K562 (cell line): Measurements from ENCODE around the gene NRDE2. TPM values are rescaled to one million over a fixed set of nuclear protein-coding genes. Genes with fewer than 3 reads are reported as not detected.

ENCODE experiments used
- ATAC-seq: fragments of 200-7000 bp; cut with Tn5 transposase; 3 replicates; pipeline ENCODE4 v1.9.1; 2020; ENCODE audit warnings: moderate library complexity
- BruUV-seq: library from RNA; stranded (reverse); fragments of 400-500 nt; replicated peaks from 2 replicates; lab custom pipeline; 2021; lab: Mats Ljungman, UMichigan
- CTCF ChIA-PET: fragments of 300-600 bp; formaldehyde crosslinking; extraction: SDS; loops from one replicate; lab custom pipeline; 2021; ENCODE audit warnings: low intra/inter-chr PET ratio; lab: Yijun Ruan, JAX
- POLR2A ChIA-PET: fragments of 300-600, 350-650 bp; sonication (Branson Sonifier 250); formaldehyde crosslinking; extraction: SDS; loops from one replicate; lab custom pipeline; 2021; ENCODE audit warnings: antibody characterized with exemption, inconsistent platforms; lab: Yijun Ruan, JAX
- DNase-seq, 4 experiments: peaks; one replicate each; pipeline versions ENCODE4 v3.0.0 to v3.0.0-alpha.2; 2011 to 2018; ENCODE audit warnings: low spot score in 3 of 4, mixed read lengths in 3 of 4; ENCODE audit errors: extremely low read depth in 1 of 4
- FAIRE-seq: peaks from 2 replicates; lab custom pipeline; 2011; peaks lifted over from hg19 to GRCh38; lab: Jason Lieb, UNC
- H2AFZ ChIP-seq: 2 replicates; pipeline ENCODE4 v1.6.0; 2011; ENCODE audit warnings: low read depth, low read length, control low read depth, inconsistent platforms
- H3K27ac ChIP-seq: fragments of 200-600 bp; 3 replicates; pipeline ENCODE4 v1.8.0; 2011; ENCODE audit warnings: low read depth, mild to moderate bottlenecking, control low read depth, inconsistent platforms, low read length, moderate library complexity, mixed read lengths; ENCODE audit errors: extremely low read depth
- H3K27me3 ChIP-seq, 2 experiments: fragments of 300-600 bp in 1 of 2; 2 replicates in 1 of 2; 3 replicates in 1 of 2; pipeline versions ENCODE4 v1.6.0 to v1.8.0; 2011; ENCODE audit warnings: inconsistent platforms in 2 of 2, low read length in 2 of 2, mild to moderate bottlenecking in 1 of 2, mixed read lengths in 1 of 2, moderate library complexity in 1 of 2; ENCODE audit not compliant: control insufficient read depth in 2 of 2, insufficient read depth in 2 of 2
- H3K36me3 ChIP-seq: fragments of 300-600 bp; 3 replicates; pipeline ENCODE4 v1.8.0; 2011; ENCODE audit warnings: mild to moderate bottlenecking, low read length, inconsistent platforms; ENCODE audit not compliant: control insufficient read depth, insufficient read depth
- H3K4me1 ChIP-seq, 2 experiments: fragments of 200-600 bp in 1 of 2; replicated peaks in 1 of 2; 2 replicates in 1 of 2; 3 replicates in 1 of 2; pipeline versions ENCODE4 v1.5.1 to v1.8.0; 2011; ENCODE audit warnings: inconsistent platforms in 2 of 2, low read length in 2 of 2, mild to moderate bottlenecking in 1 of 2, mixed read lengths in 1 of 2, moderate library complexity in 1 of 2; ENCODE audit not compliant: control insufficient read depth in 2 of 2, insufficient read depth in 2 of 2
- H3K4me2 ChIP-seq: 2 replicates; pipeline ENCODE4 v1.6.1; 2011; ENCODE audit warnings: low read length, control low read depth, inconsistent platforms, mixed read lengths; ENCODE audit not compliant: insufficient read depth
- H3K4me3 ChIP-seq: fragments of 200-600 bp; sonication (generic), shearing (Covaris generic); 2 replicates; pipeline ENCODE4 v1.5.1; 2016; ENCODE audit warnings: control low read depth, inconsistent platforms
- H3K79me2 ChIP-seq: fragments of 200-600 bp; 3 replicates; pipeline ENCODE4 v1.8.0; 2011; ENCODE audit warnings: low read length, inconsistent platforms; ENCODE audit not compliant: control insufficient read depth, insufficient read depth
- H3K9ac ChIP-seq, 2 experiments: 2 replicates each; pipeline versions ENCODE4 v1.6.0 to v1.6.1; 2011; ENCODE audit warnings: low read depth in 2 of 2, low read length in 2 of 2, control low read depth in 1 of 2, inconsistent platforms in 1 of 2, mild to moderate bottlenecking in 1 of 2, mixed read lengths in 1 of 2; ENCODE audit not compliant: insufficient read depth in 1 of 2
- H3K9me1 ChIP-seq: one replicate; pipeline ENCODE4 v1.6.0; 2011; ENCODE audit warnings: inconsistent platforms, mild to moderate bottlenecking, low read length, moderate library complexity; ENCODE audit not compliant: control insufficient read depth, insufficient read depth
- H3K9me3 ChIP-seq: replicated peaks from 2 replicates; pipeline ENCODE4 v1.5.1; 2011; ENCODE audit warnings: low read depth, low read length, inconsistent platforms; ENCODE audit not compliant: control insufficient read depth, insufficient read depth
- H4K20me1 ChIP-seq: replicated peaks from 2 replicates; pipeline ENCODE4 v1.6.1; 2011; ENCODE audit warnings: low read length, inconsistent platforms, mixed read lengths; ENCODE audit not compliant: control insufficient read depth, insufficient read depth
- SMARCA5 ChIP-seq: fragments of 450-650 bp; IDR thresholded peaks from 2 replicates; pipeline ENCODE4 v1.6.1; 2016
- THRAP3 ChIP-seq: fragments of 450-650 bp; IDR thresholded peaks from 2 replicates; pipeline ENCODE4 v1.6.1; 2016; ENCODE audit warnings: mild to moderate bottlenecking, inconsistent platforms, borderline replicate concordance
- ZFPM2 ChIP-seq: fragments of 250-450 bp; sonication (Bioruptor Pico); IDR thresholded peaks from 2 replicates; pipeline ENCODE4 v1.5.1; 2022; ENCODE audit warnings: mild to moderate bottlenecking
- WGBS: fragments of 100-300 bp; shearing (Covaris generic); methylation state at CpG from one replicate; pipeline ENCODE4 v1.1.6; 2016; ENCODE audit warnings: low coverage, mixed read lengths; ENCODE audit not compliant: insufficient coverage; ENCODE audit errors: missing lambda C conversion rate; 5-methylcytosine and 5-hydroxymethylcytosine counted together
- in situ Hi-C: fragments of 300-500 bp; cut with MboI; formaldehyde crosslinking; loops from 4 replicates; pipeline ENCODE4 v1.15.0; 2018; ENCODE audit warnings: inconsistent platforms, mixed read lengths
- intact Hi-C: fragments of 100-400 bp; cut with micrococcal nuclease; formaldehyde crosslinking; loops from 2 replicates; pipeline ENCODE4 v1.14.2; 2022
- polyA plus RNA-seq, 8 experiments: library from polyadenylated mRNA; depleted of rRNA in 4 of 8; stranded (reverse) in 5 of 8; unstranded in 3 of 8; fragments of >200 nt; fragmentation: Nextera tagmentation in 2 of 8; fragmentation: Illumina TruSeq in 1 of 8; extraction: Ambion mirVana in 2 of 8; extraction: Trizol in 1 of 8; gene quantifications; 2 replicates each; pipeline versions ENCODE4 v1.2.1 to v1.2.3, GENCODE V29; 2011 to 2014; ENCODE audit warnings: inconsistent platforms in 1 of 8, missing spikeins in 1 of 8
- total RNA-seq, 7 experiments: library from RNA; depleted of rRNA in 6 of 7; stranded (reverse); fragments of >200 nt in 6 of 7; fragmentation: Illumina TruSeq in 2 of 7; extraction: Trizol in 2 of 7; gene quantifications; 2 replicates each; pipeline versions ENCODE4 v1.2.1 to v1.2.3, GENCODE V29; 2011 to 2021; ENCODE audit warnings: low replicate concordance in 1 of 7
- TF ChIP-seq, protein P1 (sequence below): fragments of 200-800 bp; sonication (Bioruptor generic); IDR thresholded peaks from 2 replicates; pipeline ENCODE4 v1.6.1; 2016; ENCODE audit warnings: missing genetic modification characterization, missing compliant biosample characterization
- TF ChIP-seq, protein P2 (sequence below): fragments of 200-400 bp; formaldehyde crosslinking; IDR thresholded peaks from 2 replicates; pipeline ENCODE4 v1.6.1; 2017; ENCODE audit warnings: mild to moderate bottlenecking, low read depth, low read length, moderate library complexity

The NRDE2 gene
- total and polyA plus RNA-seq, 9 of the 15 experiments (the other 6 are each of a cell fraction or from before 2014, with no cell fraction given), result 3.3 to 15.0 (median 8.4) TPM

DNA sequence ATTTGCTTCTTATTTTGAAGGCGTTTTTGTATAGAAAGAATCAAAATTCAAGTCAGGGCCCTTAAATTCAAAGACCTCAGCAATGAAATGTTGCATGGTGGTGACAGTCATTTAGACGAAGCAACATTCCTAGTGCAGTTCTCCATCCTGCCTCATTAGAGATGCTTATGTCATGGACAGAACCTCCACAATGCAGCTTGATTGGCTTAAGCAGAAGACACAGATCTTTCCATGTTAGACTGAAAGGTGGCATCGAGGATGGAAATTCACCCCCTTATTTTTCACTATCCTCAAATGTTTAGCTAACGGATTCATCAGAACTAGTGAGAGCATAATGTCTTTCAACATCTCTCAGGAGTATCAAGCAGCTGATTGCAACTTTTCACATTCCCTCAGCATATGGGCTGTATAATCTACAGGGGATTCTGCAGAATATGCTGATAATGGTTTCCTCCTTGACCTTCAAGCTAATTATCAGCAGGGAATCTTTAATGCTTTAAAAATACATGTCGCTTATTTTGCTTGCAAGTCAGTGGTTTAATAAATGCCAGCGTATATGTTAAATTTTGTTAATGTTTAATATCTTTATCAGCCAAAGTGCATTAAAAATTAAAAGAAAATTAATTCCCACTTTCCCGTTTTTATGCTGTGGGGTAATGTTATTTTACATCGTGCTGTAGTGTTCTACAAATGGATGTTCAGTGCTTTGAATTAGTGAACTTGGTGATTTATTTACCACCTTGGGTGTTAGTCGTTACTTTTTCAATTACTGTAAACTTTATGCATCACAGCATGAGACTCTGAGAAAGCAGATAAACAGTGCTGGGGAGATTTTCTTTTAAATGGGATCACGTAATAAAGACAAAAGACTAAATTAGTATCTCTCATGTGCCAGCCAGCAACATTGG is 12.8 kb upstream of the NRDE2 start:
- POLR2A ChIA-PET, result interaction anchor here (1.0 kb wide), 1 partner anchor 11 kb away, joined by 4 read pairs; no protein-coding TSS in a partner anchor
- intact Hi-C loops, result no loop called here
- FAIRE-seq (no peak), DNase-seq (no peak), ATAC-seq (no peak)
- CTCF ChIA-PET, result no interaction called here
- Histone ChIP-seq H3K9me3 (no peaks in the 10 kb centered on the region), H3K27me3 (no peaks in the 10 kb centered on the region), H3K36me3 (no peaks in the 10 kb centered on the region), H3K9me1 (no peaks in the 10 kb centered on the region), H3K4me2 (no peak overlapping the region), H3K9ac (no peak overlapping the region), H3K27ac (no peak overlapping the region), H3K4me1 (no peaks in the 10 kb centered on the region; a peak in 2 of 5 replicates), H2AFZ (no peak overlapping the region), H3K79me2 (no peaks in the 10 kb centered on the region), H4K20me1 (no peaks in the 10 kb centered on the region), H3K4me3 (no peak overlapping the region)
- in situ Hi-C loops, result no loop called here
- WGBS, result 1% methylated on average over 9 of the region's 10 CpGs
- TF ChIP-seq THRAP3, result no peak
- TF ChIP-seq, protein P1, sequence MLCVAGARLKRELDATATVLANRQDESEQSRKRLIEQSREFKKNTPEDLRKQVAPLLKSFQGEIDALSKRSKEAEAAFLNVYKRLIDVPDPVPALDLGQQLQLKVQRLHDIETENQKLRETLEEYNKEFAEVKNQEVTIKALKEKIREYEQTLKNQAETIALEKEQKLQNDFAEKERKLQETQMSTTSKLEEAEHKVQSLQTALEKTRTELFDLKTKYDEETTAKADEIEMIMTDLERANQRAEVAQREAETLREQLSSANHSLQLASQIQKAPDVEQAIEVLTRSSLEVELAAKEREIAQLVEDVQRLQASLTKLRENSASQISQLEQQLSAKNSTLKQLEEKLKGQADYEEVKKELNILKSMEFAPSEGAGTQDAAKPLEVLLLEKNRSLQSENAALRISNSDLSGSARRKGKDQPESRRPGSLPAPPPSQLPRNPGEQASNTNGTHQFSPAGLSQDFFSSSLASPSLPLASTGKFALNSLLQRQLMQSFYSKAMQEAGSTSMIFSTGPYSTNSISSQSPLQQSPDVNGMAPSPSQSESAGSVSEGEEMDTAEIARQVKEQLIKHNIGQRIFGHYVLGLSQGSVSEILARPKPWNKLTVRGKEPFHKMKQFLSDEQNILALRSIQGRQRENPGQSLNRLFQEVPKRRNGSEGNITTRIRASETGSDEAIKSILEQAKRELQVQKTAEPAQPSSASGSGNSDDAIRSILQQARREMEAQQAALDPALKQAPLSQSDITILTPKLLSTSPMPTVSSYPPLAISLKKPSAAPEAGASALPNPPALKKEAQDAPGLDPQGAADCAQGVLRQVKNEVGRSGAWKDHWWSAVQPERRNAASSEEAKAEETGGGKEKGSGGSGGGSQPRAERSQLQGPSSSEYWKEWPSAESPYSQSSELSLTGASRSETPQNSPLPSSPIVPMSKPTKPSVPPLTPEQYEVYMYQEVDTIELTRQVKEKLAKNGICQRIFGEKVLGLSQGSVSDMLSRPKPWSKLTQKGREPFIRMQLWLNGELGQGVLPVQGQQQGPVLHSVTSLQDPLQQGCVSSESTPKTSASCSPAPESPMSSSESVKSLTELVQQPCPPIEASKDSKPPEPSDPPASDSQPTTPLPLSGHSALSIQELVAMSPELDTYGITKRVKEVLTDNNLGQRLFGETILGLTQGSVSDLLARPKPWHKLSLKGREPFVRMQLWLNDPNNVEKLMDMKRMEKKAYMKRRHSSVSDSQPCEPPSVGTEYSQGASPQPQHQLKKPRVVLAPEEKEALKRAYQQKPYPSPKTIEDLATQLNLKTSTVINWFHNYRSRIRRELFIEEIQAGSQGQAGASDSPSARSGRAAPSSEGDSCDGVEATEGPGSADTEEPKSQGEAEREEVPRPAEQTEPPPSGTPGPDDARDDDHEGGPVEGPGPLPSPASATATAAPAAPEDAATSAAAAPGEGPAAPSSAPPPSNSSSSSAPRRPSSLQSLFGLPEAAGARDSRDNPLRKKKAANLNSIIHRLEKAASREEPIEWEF (CRISPR knock-in tag), result no peak
- TF ChIP-seq ZFPM2, result no peak
- TF ChIP-seq, protein P2, sequence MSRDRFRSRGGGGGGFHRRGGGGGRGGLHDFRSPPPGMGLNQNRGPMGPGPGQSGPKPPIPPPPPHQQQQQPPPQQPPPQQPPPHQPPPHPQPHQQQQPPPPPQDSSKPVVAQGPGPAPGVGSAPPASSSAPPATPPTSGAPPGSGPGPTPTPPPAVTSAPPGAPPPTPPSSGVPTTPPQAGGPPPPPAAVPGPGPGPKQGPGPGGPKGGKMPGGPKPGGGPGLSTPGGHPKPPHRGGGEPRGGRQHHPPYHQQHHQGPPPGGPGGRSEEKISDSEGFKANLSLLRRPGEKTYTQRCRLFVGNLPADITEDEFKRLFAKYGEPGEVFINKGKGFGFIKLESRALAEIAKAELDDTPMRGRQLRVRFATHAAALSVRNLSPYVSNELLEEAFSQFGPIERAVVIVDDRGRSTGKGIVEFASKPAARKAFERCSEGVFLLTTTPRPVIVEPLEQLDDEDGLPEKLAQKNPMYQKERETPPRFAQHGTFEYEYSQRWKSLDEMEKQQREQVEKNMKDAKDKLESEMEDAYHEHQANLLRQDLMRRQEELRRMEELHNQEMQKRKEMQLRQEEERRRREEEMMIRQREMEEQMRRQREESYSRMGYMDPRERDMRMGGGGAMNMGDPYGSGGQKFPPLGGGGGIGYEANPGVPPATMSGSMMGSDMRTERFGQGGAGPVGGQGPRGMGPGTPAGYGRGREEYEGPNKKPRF, result no peak
- TF ChIP-seq SMARCA5, result no peak
- BruUV-seq, result no TSS peak
